Natural killer cell (primary cell): ENCODE measurements around the gene ARHGAP42. TPM values are rescaled to one million over a fixed set of nuclear protein-coding genes. Genes with fewer than 3 reads are reported as not detected.

Experiments used
- ATAC-seq, 3 donors: fragments of 150-1000 bp in 2 of 3; fragments of 200-7000 bp in 1 of 3; cut with Tn5 transposase; 1 replicate in 1 of 3; 2 replicates in 2 of 3; pipeline ENCODE4 v1.10.0; 2021; ENCODE audit warnings: mild to moderate bottlenecking in 2 of 3, moderate library complexity in 2 of 3
- DNase-seq, 2 donors: peaks; one replicate each; pipeline versions ENCODE4 v3.0.0 to v3.0.0-alpha.2; 2013 to 2021; ENCODE audit warnings: mixed read lengths in 1 of 2
- H3K27ac ChIP-seq: one replicate; pipeline ENCODE4 v1.5.1; 2013; ENCODE audit warnings: mild to moderate bottlenecking, low read length
- H3K27me3 ChIP-seq: one replicate; pipeline ENCODE4 v1.6.1; 2013; ENCODE audit warnings: low read length; ENCODE audit not compliant: control insufficient read depth, insufficient read depth
- H3K36me3 ChIP-seq: one replicate; pipeline ENCODE4 v1.6.1; 2013; ENCODE audit warnings: low read length; ENCODE audit not compliant: control insufficient read depth, insufficient read depth
- H3K4me1 ChIP-seq: one replicate; pipeline ENCODE4 v1.6.1; 2013; ENCODE audit warnings: low read length; ENCODE audit not compliant: control insufficient read depth, insufficient read depth
- H3K4me3 ChIP-seq: one replicate; pipeline ENCODE4 v1.5.1; 2013; ENCODE audit warnings: low read length
- H3K9me3 ChIP-seq: one replicate; pipeline ENCODE4 v1.6.1; 2013; ENCODE audit warnings: low read length; ENCODE audit not compliant: control insufficient read depth, insufficient read depth
- H3K27ac Mint-ChIP-seq, 2 donors: one replicate each; pipeline ENCODE4 v1.8.0; 2022; ENCODE audit warnings: mild to moderate bottlenecking in 2 of 2, mixed read lengths in 2 of 2, moderate library complexity in 1 of 2
- H3K27me3 Mint-ChIP-seq, 2 donors: one replicate each; pipeline ENCODE4 v1.8.0; 2022; ENCODE audit warnings: low read depth in 2 of 2, mixed read lengths in 2 of 2
- H3K36me3 Mint-ChIP-seq: one replicate; pipeline ENCODE4 v1.8.0; 2022; ENCODE audit warnings: mixed read lengths
- H3K4me1 Mint-ChIP-seq, 2 donors: one replicate each; pipeline ENCODE4 v1.8.0; 2022; ENCODE audit warnings: mixed read lengths in 2 of 2
- H3K4me3 Mint-ChIP-seq: one replicate; pipeline ENCODE4 v1.8.0; 2022; ENCODE audit warnings: mild to moderate bottlenecking, moderate library complexity, mixed read lengths
- H3K9me3 Mint-ChIP-seq, 2 donors: one replicate each; pipeline ENCODE4 v1.8.0; 2022; ENCODE audit warnings: mixed read lengths in 2 of 2
- CTCF ChIP-seq: fragments of 200-600 bp; IDR thresholded peaks from one replicate; pipeline ENCODE4 v1.8.0; 2022; ENCODE audit warnings: antibody characterized with exemption
- WGBS: methylation state at CpG from one replicate; pipeline ENCODE4 v1.1.7; 2013; ENCODE audit warnings: missing lambda C conversion rate; ENCODE audit not compliant: insufficient coverage; 5-methylcytosine and 5-hydroxymethylcytosine counted together
- intact Hi-C: fragments of 100-400 bp; cut with micrococcal nuclease; formaldehyde crosslinking; loops from one replicate; pipeline ENCODE4 v1.14.2; 2022
- total RNA-seq, 4 donors: library from RNA; stranded (reverse); fragments of 120-200 nt in 1 of 4; gene quantifications; one replicate each; pipeline versions ENCODE4 v1.2.3 to v1.2.4, GENCODE V29; 2013 to 2022

ARHGAP42 gene
- total RNA-seq, 3 donors from 2014 or later (not counting 1 experiment from before 2014, with no cell fraction given), result 6.0 to 7.6 (median 6.4) TPM

GRCh38 chr11:100815787-100816330 is 128.8 kb downstream of the ARHGAP42 start:
- Histone ChIP-seq H3K27me3 (no peaks in the 10 kb centered on the region), H3K4me3 (no peak overlapping the region), H3K4me1 (no peaks in the 10 kb centered on the region), H3K36me3 (no peaks in the 10 kb centered on the region), H3K27ac (no peak overlapping the region), H3K9me3 (no peaks in the 10 kb centered on the region)
- Mint-ChIP-seq H3K27ac (no peak overlapping the region), H3K27me3 (no peaks in the 10 kb centered on the region), H3K9me3 (no peaks in the 10 kb centered on the region), H3K4me1 (no peaks in the 10 kb centered on the region), H3K4me3 (no peak overlapping the region), H3K36me3 (no peaks in the 10 kb centered on the region)
- ATAC-seq (no peak), DNase-seq (no peak)
- no peak for TF ChIP-seq CTCF
- intact Hi-C loops, result no loop called here
- no CpG with 5 or more reads among the region's 1 CpG for WGBS

- H3K27me3 Mint-ChIP-seq, result no peaks in the 10 kb centered on the region
- no peak overlapping the region for H3K27ac Mint-ChIP-seq
- H3K36me3 ChIP-seq, result no peaks in the 10 kb centered on the region
- no peak overlapping the region for H3K4me3 ChIP-seq
- no peaks in the 10 kb centered on the region for H3K9me3 ChIP-seq
- H3K4me1 ChIP-seq, result no peaks in the 10 kb centered on the region
- 96% methylated on average over 2 of the region's 2 CpGs for WGBS
- intact Hi-C loops, result no loop called here
- no peak overlapping the region for H3K4me3 Mint-ChIP-seq
- no peaks in the 10 kb centered on the region for H3K27me3 ChIP-seq
- no peaks in the 10 kb centered on the region for H3K9me3 Mint-ChIP-seq
- no peaks in the 10 kb centered on the region for H3K4me1 Mint-ChIP-seq
- DNase-seq (no peak), ATAC-seq (no peak)
- no peak overlapping the region for H3K27ac ChIP-seq
- TF ChIP-seq CTCF, result no peak
- no peaks in the 10 kb centered on the region for H3K36me3 Mint-ChIP-seq
Measured at GRCh38 chr11:100816823-100817222, 129.7 kb downstream of the ARHGAP42 start.

- Histone ChIP-seq H3K4me3 (no peak overlapping the region), H3K27me3 (no peaks in the 10 kb centered on the region), H3K4me1 (no peaks in the 10 kb centered on the region), H3K36me3 (no peaks in the 10 kb centered on the region), H3K9me3 (no peaks in the 10 kb centered on the region), H3K27ac (no peak overlapping the region)
- H3K27me3 Mint-ChIP-seq, result no peaks in the 10 kb centered on the region
- TF ChIP-seq CTCF, result no peak
- H3K9me3 Mint-ChIP-seq, result no peaks in the 10 kb centered on the region
- H3K4me1 Mint-ChIP-seq, result no peaks in the 10 kb centered on the region
- no CpG with 5 or more reads among the region's 2 CpGs for WGBS
- DNase-seq (no peak), ATAC-seq (no peak)
- no peak overlapping the region for H3K4me3 Mint-ChIP-seq
- H3K36me3 Mint-ChIP-seq, result no peaks in the 10 kb centered on the region
- intact Hi-C loops, result no loop called here
- no peak overlapping the region for H3K27ac Mint-ChIP-seq
Measured at GRCh38 chr11:100817620-100818019, 130.5 kb downstream of the ARHGAP42 start.

GRCh38 chr11:100820621-100821020 is 133.5 kb downstream of the ARHGAP42 start:
- H3K4me3 Mint-ChIP-seq, result no peak overlapping the region
- no peak for TF ChIP-seq CTCF
- no peaks in the 10 kb centered on the region for H3K27me3 ChIP-seq
- H3K9me3 ChIP-seq, result no peaks in the 10 kb centered on the region
- intact Hi-C loops, result no loop called here
- DNase-seq, result no peak
- no peaks in the 10 kb centered on the region for H3K9me3 Mint-ChIP-seq
- no peaks in the 10 kb centered on the region for H3K4me1 ChIP-seq
- no peaks in the 10 kb centered on the region for H3K27me3 Mint-ChIP-seq
- no peaks in the 10 kb centered on the region for H3K36me3 Mint-ChIP-seq
- H3K36me3 ChIP-seq, result no peaks in the 10 kb centered on the region
- no peak overlapping the region for H3K27ac Mint-ChIP-seq
- H3K4me3 ChIP-seq, result no peak overlapping the region
- H3K4me1 Mint-ChIP-seq, result no peaks in the 10 kb centered on the region
- no peak overlapping the region for H3K27ac ChIP-seq
- no peak for ATAC-seq
- WGBS, result 85% methylated on average over 2 of the region's 4 CpGs
